Measurements from ENCODE around the gene ARF6. TPM values are rescaled to one million over a fixed set of nuclear protein-coding genes. Genes with fewer than 3 reads are reported as not detected.
"Not testable (repeated sequence)": the region's sequence is repeated elsewhere in the genome, so short reads cannot be mapped to it uniquely, and the experiment has no call there.

ARF6 gene
- total RNA-seq, 1 donor from 2014 or later, result 154 TPM

- H3K27ac Mint-ChIP-seq, result no peak overlapping the region
- H3K36me3 Mint-ChIP-seq (ENCODE audit: low read depth), result peaks cover 2% of the 10 kb centered on the region
- intact Hi-C loops (cut with micrococcal nuclease), result no loop called here
- no peak for DNase-seq
- H3K4me3 Mint-ChIP-seq, result no peak overlapping the region
- no peaks in the 10 kb centered on the region for H3K27me3 Mint-ChIP-seq
- peaks cover 13% of the 10 kb centered on the region for H3K4me1 Mint-ChIP-seq
- no peaks in the 10 kb centered on the region for H3K9me3 Mint-ChIP-seq
These were observed 35.1 kb downstream of the ARF6 start for GRCh38 chr14:49928015-49928414.

GRCh38 chr14:49930720-49931119 lies 37.8 kb downstream of the ARF6 start:
- Mint-ChIP-seq H3K4me1 (peaks cover 6% of the 10 kb centered on the region), H3K27ac (no peak overlapping the region), H3K4me3 (no peak overlapping the region), H3K36me3 (ENCODE audit: low read depth) (peaks cover 7% of the 10 kb centered on the region), H3K9me3 (no peaks in the 10 kb centered on the region), H3K27me3 (no peaks in the 10 kb centered on the region)
- DNase-seq, result no peak
- intact Hi-C loops (cut with micrococcal nuclease), result no loop called here

DNA sequence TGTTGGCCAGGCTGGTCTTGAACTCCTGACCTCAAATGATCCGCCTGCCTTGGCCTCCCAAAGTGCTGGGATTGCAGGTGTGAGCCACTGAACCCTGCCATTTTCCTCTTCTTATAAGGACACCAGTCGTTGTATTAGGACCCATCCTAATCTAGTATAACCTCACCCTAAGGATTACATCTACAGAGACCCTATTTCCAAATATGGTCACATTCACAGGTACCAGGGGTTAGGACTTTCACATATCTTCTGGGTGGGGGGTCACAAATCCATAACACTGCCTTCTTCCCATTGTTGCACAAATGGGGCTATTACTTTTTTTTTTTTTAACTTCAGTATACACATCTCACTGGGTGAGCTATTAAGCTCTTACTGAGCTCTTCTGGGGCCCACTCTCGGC lies 38.6 kb downstream of the ARF6 start:
- no peaks in the 10 kb centered on the region for H3K27me3 Mint-ChIP-seq
- intact Hi-C loops (cut with micrococcal nuclease), result no loop called here
- H3K4me1 Mint-ChIP-seq, result peaks cover 8% of the 10 kb centered on the region
- H3K27ac Mint-ChIP-seq, result no peak overlapping the region
- DNase-seq, result no peak
- no peak overlapping the region for H3K4me3 Mint-ChIP-seq
- peaks cover 3% of the 10 kb centered on the region for H3K9me3 Mint-ChIP-seq
- H3K36me3 Mint-ChIP-seq (ENCODE audit: low read depth), result peaks cover 11% of the 10 kb centered on the region

DNA sequence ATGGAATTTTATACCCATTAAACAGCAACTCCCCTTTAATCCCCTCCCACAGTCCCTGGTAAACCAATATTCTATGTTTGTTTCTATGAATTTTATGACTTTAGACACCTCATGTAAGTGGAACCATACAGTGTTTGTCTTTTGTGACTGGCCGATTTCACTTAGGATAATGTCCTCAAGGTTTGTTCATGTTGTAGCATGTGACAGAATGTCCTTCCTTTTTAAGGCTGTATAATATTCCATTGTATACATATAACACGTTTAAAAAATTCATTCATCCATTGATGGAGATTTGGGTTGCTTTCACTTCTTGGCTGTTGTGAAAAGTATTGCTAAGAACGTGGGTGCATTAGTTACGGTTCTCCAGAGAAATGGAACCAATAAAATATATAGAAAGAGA lies 40.2 kb downstream of the ARF6 start:
- DNase-seq, result no peak
- H3K4me1 Mint-ChIP-seq, result peaks cover 10% of the 10 kb centered on the region
- H3K4me3 Mint-ChIP-seq, result no peak overlapping the region
- H3K9me3 Mint-ChIP-seq, result peaks cover 7% of the 10 kb centered on the region
- intact Hi-C loops (cut with micrococcal nuclease), result no loop called here
- peaks cover 18% of the 10 kb centered on the region for H3K36me3 Mint-ChIP-seq (ENCODE audit: low read depth)
- no peaks in the 10 kb centered on the region for H3K27me3 Mint-ChIP-seq
- no peak overlapping the region for H3K27ac Mint-ChIP-seq

DNA sequence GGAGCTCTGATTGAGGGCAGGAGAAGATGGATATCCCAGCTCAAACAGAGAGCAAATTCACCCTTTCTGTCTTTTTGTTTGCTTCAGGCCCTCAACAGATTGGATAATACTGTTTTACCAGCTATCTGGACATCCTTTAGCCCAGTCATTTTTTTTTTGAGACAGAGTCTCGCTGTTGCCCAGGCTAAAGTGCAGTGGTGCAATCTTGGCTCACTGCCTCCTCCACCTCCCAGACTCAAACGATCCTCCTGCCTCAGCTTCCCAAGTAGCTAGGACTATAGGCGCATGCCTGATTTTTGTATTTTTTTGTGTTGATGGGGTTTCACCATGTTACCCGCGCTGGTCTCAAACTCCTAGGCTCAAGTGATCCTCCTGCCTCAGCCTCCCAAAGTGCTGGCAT lies 40.8 kb downstream of the ARF6 start:
- H3K36me3 Mint-ChIP-seq (ENCODE audit: low read depth), result peaks cover 23% of the 10 kb centered on the region
- H3K9me3 Mint-ChIP-seq, result peaks cover 12% of the 10 kb centered on the region
- intact Hi-C loops (cut with micrococcal nuclease), result no loop called here
- H3K27ac Mint-ChIP-seq, result no peak overlapping the region
- no peak overlapping the region for H3K4me3 Mint-ChIP-seq
- peaks cover 13% of the 10 kb centered on the region for H3K4me1 Mint-ChIP-seq
- no peak for DNase-seq
- H3K27me3 Mint-ChIP-seq, result no peaks in the 10 kb centered on the region

DNA sequence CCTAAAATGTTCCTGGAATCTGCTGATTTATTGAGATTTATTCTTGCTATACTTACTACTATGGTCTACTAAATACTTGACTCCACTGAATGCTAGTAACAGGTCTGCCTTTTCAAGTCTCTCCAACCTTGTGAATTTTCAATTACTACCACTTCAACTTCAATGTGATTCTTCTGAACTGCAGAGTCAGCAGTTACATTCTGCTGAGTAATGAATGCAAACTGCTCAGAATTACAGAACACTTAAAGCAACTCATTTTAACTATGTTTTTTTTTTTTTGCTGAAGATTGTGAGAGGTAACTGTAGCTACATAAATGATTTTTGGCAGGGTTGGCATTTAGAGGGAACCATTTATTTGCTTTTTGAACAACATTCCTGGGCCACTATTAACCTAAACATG lies 41.8 kb downstream of the ARF6 start:
- H3K4me1 Mint-ChIP-seq, result peaks cover 17% of the 10 kb centered on the region
- H3K4me3 Mint-ChIP-seq, result no peak overlapping the region
- peaks cover 16% of the 10 kb centered on the region for H3K9me3 Mint-ChIP-seq
- intact Hi-C loops (cut with micrococcal nuclease), result no loop called here
- DNase-seq, result no peak
- H3K27ac Mint-ChIP-seq, result no peak overlapping the region
- no peaks in the 10 kb centered on the region for H3K27me3 Mint-ChIP-seq
- peaks cover 30% of the 10 kb centered on the region for H3K36me3 Mint-ChIP-seq (ENCODE audit: low read depth)

- Mint-ChIP-seq H3K4me1 (peaks cover 24% of the 10 kb centered on the region), H3K36me3 (ENCODE audit: low read depth) (peaks cover 30% of the 10 kb centered on the region), H3K4me3 (no peak overlapping the region), H3K27me3 (no peaks in the 10 kb centered on the region), H3K9me3 (peaks cover 16% of the 10 kb centered on the region), H3K27ac (no peak overlapping the region)
- intact Hi-C loops (cut with micrococcal nuclease), result no loop called here
- no peak for DNase-seq
These were observed 42.6 kb downstream of the ARF6 start for GRCh38 chr14:49935526-49935925.

DNA sequence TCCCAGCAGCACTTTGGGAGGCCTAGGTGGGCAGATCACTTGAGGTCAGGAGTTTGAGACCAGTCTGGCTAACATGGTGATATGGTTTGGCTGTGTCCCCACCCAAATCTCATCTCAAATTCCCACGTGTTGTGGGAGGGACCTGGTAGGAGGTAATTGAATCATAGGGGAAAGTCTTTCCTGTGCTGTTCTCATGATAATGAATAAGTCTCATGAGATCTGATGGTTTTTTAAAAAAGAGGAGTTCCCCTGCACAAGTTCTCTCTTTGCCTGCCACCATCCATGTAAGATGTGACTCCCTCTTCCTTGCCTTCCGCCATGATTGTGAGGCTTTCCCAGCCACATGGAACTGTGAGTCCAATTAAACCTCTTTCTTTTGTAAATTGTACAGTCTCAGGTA lies 43.4 kb downstream of the ARF6 start:
- DNase-seq; intact Hi-C loops (cut with micrococcal nuclease); H3K4me3 Mint-ChIP-seq; H3K27me3 Mint-ChIP-seq; H3K27ac Mint-ChIP-seq: not testable (repeated sequence)
- peaks cover 30% of the 10 kb centered on the region for H3K36me3 Mint-ChIP-seq (ENCODE audit: low read depth)
- H3K9me3 Mint-ChIP-seq, result peaks cover 16% of the 10 kb centered on the region
- H3K4me1 Mint-ChIP-seq, result peaks cover 22% of the 10 kb centered on the region

- intact Hi-C loops (cut with micrococcal nuclease); H3K27me3 Mint-ChIP-seq; H3K27ac Mint-ChIP-seq: not testable (repeated sequence)
These were observed 44.0 kb downstream of the ARF6 start for GRCh38 chr14:49936882-49937281.

GRCh38 chr14:49939215-49939614 lies 46.3 kb downstream of the ARF6 start:
- peaks cover 38% of the 10 kb centered on the region for H3K4me1 Mint-ChIP-seq
- intact Hi-C loops (cut with micrococcal nuclease), result not testable (repeated sequence)

More at GRCh38 chr14:49936882-49937281, 44.0 kb downstream of the ARF6 start:
- H3K36me3 Mint-ChIP-seq (ENCODE audit: low read depth), result peaks cover 30% of the 10 kb centered on the region
- DNase-seq, H3K4me3 Mint-ChIP-seq: not testable (repeated sequence)
- peaks cover 24% of the 10 kb centered on the region for H3K4me1 Mint-ChIP-seq
- H3K9me3 Mint-ChIP-seq, result peaks cover 16% of the 10 kb centered on the region

DNA sequence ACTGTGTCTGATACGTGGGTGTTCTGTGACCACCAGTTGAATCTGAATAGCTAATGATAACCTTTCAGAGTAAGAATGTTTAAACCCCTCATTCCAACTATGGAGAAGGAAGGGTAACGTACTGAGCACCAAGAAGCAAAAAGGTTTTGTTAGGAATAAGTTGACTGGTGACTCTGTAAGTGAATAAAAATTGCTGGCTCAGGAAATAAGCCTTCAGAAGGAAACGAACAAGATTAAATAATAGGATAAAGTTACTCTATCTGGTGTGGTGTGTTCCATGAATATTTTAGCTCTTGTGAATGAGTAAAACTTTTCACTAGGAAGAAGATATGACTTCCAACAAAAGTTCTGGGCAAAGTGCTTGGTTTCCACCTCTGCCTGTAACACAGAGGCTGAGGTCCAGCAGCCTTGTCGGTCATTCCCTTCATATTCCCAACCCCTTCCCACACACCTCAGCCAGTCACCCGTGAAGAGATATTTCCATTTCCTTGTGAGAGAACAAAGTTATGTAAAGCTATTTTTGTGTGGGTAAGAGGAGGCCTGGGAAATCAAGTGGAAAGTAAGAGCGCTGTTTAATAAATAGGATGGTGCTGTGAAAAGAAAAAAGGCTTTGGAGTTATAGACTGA lies 47.1 kb downstream of the ARF6 start:
- Mint-ChIP-seq H3K9me3 (peaks cover 29% of the 10 kb centered on the region), H3K27me3 (no peaks in the 10 kb centered on the region), H3K36me3 (ENCODE audit: low read depth) (peaks cover 37% of the 10 kb centered on the region), H3K4me1 (peaks cover 35% of the 10 kb centered on the region), H3K27ac (peak overlapping the region; percentile 52), H3K4me3 (peak overlapping the region; percentile 27)
- no peak for DNase-seq
- intact Hi-C loops (cut with micrococcal nuclease), result no loop called here

More at GRCh38 chr14:49939215-49939614, 46.3 kb downstream of the ARF6 start:
- Mint-ChIP-seq H3K27ac (peak overlapping the region; percentile 54), H3K9me3 (peaks cover 29% of the 10 kb centered on the region), H3K36me3 (ENCODE audit: low read depth) (peaks cover 42% of the 10 kb centered on the region)
- DNase-seq, H3K4me3 Mint-ChIP-seq, H3K27me3 Mint-ChIP-seq: not testable (repeated sequence)

- Mint-ChIP-seq H3K27ac (peak overlapping the region; percentile 42), H3K9me3 (peaks cover 29% of the 10 kb centered on the region), H3K4me1 (peaks cover 44% of the 10 kb centered on the region), H3K27me3 (no peaks in the 10 kb centered on the region), H3K36me3 (ENCODE audit: low read depth) (peaks cover 36% of the 10 kb centered on the region), H3K4me3 (peak overlapping the region; percentile 27)
- intact Hi-C loops (cut with micrococcal nuclease), result no loop called here
- DNase-seq, result peak; percentile 68
These were observed 48.0 kb downstream of the ARF6 start for GRCh38 chr14:49940808-49941421.

- Mint-ChIP-seq H3K36me3 (ENCODE audit: low read depth) (peaks cover 27% of the 10 kb centered on the region), H3K4me3 (no peak overlapping the region), H3K4me1 (peaks cover 52% of the 10 kb centered on the region), H3K9me3 (peaks cover 22% of the 10 kb centered on the region), H3K27me3 (no peaks in the 10 kb centered on the region), H3K27ac (no peak overlapping the region)
- intact Hi-C loops (cut with micrococcal nuclease), result no loop called here
- DNase-seq, result no peak
These were observed 49.2 kb downstream of the ARF6 start for GRCh38 chr14:49942090-49942489.

DNA sequence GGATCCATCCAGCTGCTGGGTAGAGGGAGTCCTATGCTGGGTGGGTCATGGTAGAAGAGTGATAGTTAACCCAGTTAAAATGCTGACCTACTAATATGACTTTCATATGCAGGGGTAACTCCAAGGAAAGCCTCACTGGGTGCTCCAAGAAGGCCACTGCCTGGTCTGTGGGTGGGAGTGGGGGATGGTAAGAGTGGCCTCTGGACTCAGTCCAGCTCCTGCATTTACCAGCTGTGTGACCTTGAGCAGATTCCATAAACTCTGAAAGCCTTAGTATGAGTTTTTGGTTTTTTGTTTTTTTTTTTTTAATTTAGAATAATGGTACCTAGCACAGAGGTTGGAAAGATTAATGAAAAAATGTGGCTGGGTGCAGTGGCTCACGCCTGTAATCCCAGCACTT lies 51.6 kb downstream of the ARF6 start:
- H3K4me3 Mint-ChIP-seq, result no peak overlapping the region
- DNase-seq, result no peak
- no peak overlapping the region for H3K27ac Mint-ChIP-seq
- intact Hi-C loops (cut with micrococcal nuclease), result loop anchor here (2.0 kb wide), 1 partner anchor 38 kb away; no protein-coding TSS in a partner anchor
- peaks cover 63% of the 10 kb centered on the region for H3K4me1 Mint-ChIP-seq
- peaks cover 22% of the 10 kb centered on the region for H3K9me3 Mint-ChIP-seq
- peaks cover 16% of the 10 kb centered on the region for H3K36me3 Mint-ChIP-seq (ENCODE audit: low read depth)
- no peaks in the 10 kb centered on the region for H3K27me3 Mint-ChIP-seq
